GM19035 (cell line): ENCODE measurements around the gene DDX47.
A peak's percentile ranks its signal among the peaks of the same experiment; 100 is the strongest.

ENCODE experiments used
- ATAC-seq: cut with Tn5 transposase; IDR thresholded peaks from one replicate; pipeline ENCODE4 v1.9.1; 2021; ENCODE audit not compliant: unreplicated experiment

DDX47 gene

GRCh38 chr12:12813120-12814101, at the start of gene DDX47:
DDX47 (plus strand) TSS chr12:12813346; CDS start chr12:12813368, 22 bp downstream.
- ATAC-seq = peak; percentile 71

GRCh38 chr12:12764824-12765223, 48.3 kb upstream of the DDX47 start:
- no peak for ATAC-seq

GRCh38 chr12:12770262-12770661, 42.9 kb upstream of the DDX47 start:
- ATAC-seq = no peak

- ATAC-seq = no peak
Observed at GRCh38 chr12:12774791-12775190, 38.4 kb upstream of the DDX47 start.

GRCh38 chr12:12776261-12776660, 36.9 kb upstream of the DDX47 start:
- no peak for ATAC-seq

- no peak for ATAC-seq
Observed at GRCh38 chr12:12777092-12777491, 36.1 kb upstream of the DDX47 start.

- ATAC-seq = no peak
Observed at GRCh38 chr12:12779007-12779406, 34.1 kb upstream of the DDX47 start.

- ATAC-seq = no peak
Observed at GRCh38 chr12:12779529-12779928, 33.6 kb upstream of the DDX47 start.

GRCh38 chr12:12784116-12784515, 29.0 kb upstream of the DDX47 start:
- no peak for ATAC-seq

GRCh38 chr12:12784911-12785814, 28.0 kb upstream of the DDX47 start, which contains the start of gene APOLD1:
APOLD1 (plus strand) TSS chr12:12785659; CDS start chr12:12785692, 33 bp downstream.
- no peak for ATAC-seq

GRCh38 chr12:12786351-12786705, 26.8 kb upstream of the DDX47 start:
- peak; percentile 3 for ATAC-seq

GRCh38 chr12:12786706-12787601, 26.2 kb upstream of the DDX47 start:
- peak; percentile 85 for ATAC-seq

GRCh38 chr12:12788131-12788530, 25.0 kb upstream of the DDX47 start:
- no peak for ATAC-seq

GRCh38 chr12:12788675-12789368, 24.3 kb upstream of the DDX47 start:
- peak; percentile 50 for ATAC-seq

- no peak for ATAC-seq
Observed at GRCh38 chr12:12790956-12791355, 22.2 kb upstream of the DDX47 start.

- ATAC-seq = no peak
Observed at GRCh38 chr12:12791756-12792369, 21.3 kb upstream of the DDX47 start.

GRCh38 chr12:12792421-12792820, 20.7 kb upstream of the DDX47 start:
- no peak for ATAC-seq

GRCh38 chr12:12794686-12795085, 18.5 kb upstream of the DDX47 start:
- no peak for ATAC-seq

GRCh38 chr12:12796171-12796570, 17.0 kb upstream of the DDX47 start:
- ATAC-seq = no peak
